ENCODE measurements around the gene EFNB2.

GRCh38 chr13:106535552-106536243, at the start of gene EFNB2:
- TF ChIP-seq REST (IDR thresholded peaks at IDR 0.05; ENCODE audit: insufficient read depth in 1 of 2, low read depth in 2 of 2, low read length in 2 of 2) (no peak), POLR2AphosphoS5 (IDR thresholded peaks at IDR 0.05; ENCODE audit: low read depth, low read length) (peak; percentile 70), TAF1 (IDR thresholded peaks at IDR 0.05; ENCODE audit: borderline replicate concordance, insufficient read depth, low read length) (peak; percentile 90), SIN3A (IDR thresholded peaks at IDR 0.05; ENCODE audit: borderline replicate concordance, insufficient read depth, low read length) (no peak)

Data from PFSK-1 (cell line).